T-helper 9 cell (primary cell): ENCODE results near the gene PLSCR3.

Experiments used
- DNase-seq: peaks from one replicate; pipeline ENCODE4 v3.0.0-alpha.2; 2020
- total RNA-seq, 2 donors: gene quantifications; one replicate each; lab custom pipeline; 2026; lab: John Stamatoyannopoulos, UW

Gene PLSCR3
- total RNA-seq = 0.91 to 0.97 reads per million in 2 donors

DNA sequence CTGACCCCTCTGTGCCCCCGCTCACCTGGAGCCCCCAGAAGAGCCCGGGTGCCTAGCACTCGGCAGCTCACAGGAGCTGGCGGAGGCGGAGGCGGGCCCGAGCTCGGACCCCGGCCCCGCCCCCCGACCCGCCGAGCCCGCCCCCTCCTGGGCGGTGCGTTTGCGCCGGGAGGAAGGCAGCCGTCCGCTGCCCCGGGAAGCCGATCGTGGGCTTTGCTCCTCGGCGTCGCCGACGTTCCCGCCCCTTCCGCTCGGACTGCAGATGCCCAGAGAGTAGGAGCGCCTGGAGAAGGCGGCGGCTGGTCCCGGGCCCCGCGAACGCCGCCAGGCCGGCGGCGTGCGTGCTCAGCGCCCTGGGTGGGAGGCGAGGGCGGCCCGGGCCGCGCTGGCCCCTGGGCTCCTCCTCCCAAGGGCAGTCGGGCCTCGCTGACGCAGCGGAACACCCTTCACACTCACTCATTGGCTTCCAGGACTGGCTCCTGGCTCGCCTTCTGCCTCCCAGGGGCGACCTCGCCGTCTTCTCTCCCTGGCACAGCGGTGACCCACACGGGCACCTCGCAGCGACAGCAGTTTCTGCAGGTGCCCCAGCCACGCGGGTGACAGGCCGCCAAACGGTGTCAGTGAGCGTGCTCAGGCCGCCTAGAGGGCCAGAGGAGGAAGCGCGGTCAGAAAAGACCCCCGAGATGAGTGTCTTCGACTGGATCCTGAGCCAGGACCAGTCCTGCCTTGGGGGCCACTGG, at the start of gene PLSCR3:
PLSCR3 (minus strand) TSS at position 74 of the 740 bp plus-strand sequence. CDS start 415 bp downstream, outside the sequence.
- DNase-seq = peak; percentile 81

GRCh38 chr17:7443499-7444485, 49.5 kb upstream of the PLSCR3 start:
- no peak for DNase-seq

DNA sequence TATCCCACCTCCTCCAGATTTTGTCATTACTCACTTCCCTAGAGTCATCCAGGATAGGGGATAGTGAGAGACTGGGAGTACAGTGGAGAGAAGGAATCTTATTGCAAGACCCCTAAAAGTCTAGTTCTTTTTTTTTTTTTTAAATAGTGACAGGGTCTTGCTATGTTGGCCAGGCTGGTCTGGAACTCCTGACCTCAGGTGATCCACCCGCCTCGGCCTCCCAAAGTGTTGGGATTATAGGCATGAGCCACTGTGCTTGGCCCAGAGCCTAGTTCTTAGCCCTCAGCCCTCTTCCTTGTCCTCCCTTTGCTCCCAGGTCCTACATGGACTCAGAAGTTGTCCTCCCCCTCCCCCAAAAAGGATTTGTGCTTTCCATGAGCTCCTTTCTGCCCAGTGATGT, 47.8 kb upstream of the PLSCR3 start:
- DNase-seq = no peak

GRCh38 chr17:7441266-7441665, 46.9 kb upstream of the PLSCR3 start:
- no peak for DNase-seq

DNA sequence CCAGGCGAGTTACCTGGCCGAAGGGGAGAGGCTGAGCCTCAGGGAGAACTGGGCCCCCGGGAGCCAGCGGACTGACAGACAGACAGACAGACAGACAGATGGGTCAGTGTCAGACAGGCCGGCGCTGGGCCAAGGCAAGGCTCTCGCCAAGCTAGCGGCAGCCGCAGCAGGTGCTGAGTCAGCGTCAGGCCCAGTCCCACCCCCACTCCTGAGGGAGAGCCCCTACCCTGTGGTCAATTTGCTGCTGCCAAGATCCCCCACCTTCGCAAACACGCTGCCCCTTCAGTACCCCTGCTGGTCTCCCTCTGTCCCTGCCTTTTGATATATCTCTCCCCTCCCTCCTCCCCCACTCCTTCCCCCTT, 46.5 kb upstream of the PLSCR3 start:
- no peak for DNase-seq

DNA sequence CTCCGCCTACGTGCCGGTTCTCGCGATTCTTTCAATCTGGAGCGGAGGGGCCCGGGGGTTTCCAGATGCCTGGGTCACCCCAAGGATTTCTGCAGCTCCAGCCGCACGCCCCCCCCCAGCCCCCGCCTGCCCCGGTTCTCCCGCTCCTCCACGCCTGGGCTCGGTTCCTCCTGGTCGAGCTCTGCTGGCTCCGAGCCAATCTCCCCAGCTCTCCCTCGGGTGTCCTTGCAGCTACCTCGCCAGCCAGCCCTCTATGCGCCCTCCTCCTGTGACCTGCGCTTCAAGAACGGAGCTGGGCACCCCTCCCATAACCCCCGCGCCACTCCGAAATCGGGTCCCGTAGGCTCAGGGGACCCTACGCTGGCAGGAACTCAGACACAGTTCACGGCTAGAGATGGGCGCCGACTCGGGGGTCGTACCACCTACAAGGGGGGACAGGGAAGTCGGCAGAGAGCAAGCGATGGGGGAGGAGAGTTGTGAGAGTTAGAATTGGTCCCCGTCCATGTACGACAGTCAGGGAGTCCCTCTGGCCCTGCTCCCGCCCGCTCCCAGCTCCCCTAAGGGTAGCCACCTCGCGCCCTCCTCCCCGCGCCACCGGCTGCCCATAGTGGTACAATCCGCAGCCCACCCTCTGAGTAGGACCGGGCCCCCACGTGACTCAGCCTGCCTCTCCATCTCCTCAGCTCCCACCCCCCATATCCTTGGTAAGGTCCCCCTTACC, 45.9 kb upstream of the PLSCR3 start:
- DNase-seq = peak; percentile 27

- no peak for DNase-seq
Observed at GRCh38 chr17:7439462-7440112, 45.3 kb upstream of the PLSCR3 start, which contains the start of gene FGF11. Gene FGF11 (plus strand): TSS chr17:7439512. CDS start chr17:7439621, 109 bp downstream.

DNA sequence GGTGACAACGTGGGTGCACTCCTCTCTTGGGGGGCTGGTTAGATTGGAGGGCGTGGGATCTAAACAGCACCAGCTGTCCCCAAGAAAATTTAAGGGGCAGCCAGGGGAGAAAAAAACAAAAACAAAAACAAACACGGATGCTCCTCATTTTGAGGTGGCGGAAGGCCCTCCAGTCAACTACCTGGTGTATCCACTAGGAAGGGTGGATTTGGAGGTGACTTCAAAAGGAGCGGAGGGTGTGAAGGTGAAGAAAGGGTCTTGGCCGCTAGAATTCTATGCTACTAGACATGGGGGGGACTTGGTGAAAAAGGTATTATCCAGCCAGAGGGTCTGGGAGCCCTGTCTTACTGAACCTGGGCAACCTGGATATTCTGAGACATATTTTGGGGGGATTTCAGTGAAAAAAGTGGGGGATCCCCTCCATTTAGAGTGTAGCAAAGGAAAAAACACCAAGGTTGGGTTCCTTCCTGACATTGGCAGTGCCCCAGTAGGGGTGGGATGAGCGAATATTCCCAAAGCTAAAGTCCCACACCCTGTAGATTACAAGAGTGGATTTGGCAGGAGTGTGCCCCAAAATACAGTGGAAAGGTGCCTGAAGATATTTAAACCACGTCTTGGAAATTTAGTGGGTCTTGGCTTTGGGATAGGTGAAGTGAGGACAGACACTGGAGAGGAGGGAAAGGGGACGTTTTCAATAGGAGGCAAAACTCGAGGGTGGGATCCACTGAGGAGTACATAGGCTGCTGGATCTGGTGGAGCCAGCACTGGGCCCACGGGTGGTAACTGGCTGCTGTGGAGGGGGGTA, 44.5 kb upstream of the PLSCR3 start:
- no peak for DNase-seq

GRCh38 chr17:7437950-7438614, 43.8 kb upstream of the PLSCR3 start:
- DNase-seq = peak; percentile 42

- DNase-seq = no peak
Observed at GRCh38 chr17:7437369-7437863, 43.1 kb upstream of the PLSCR3 start.

GRCh38 chr17:7436556-7437368, 42.4 kb upstream of the PLSCR3 start:
- peak; percentile 66 for DNase-seq

- peak; percentile 46 for DNase-seq
Observed at GRCh38 chr17:7435676-7436555, 41.6 kb upstream of the PLSCR3 start.

DNA sequence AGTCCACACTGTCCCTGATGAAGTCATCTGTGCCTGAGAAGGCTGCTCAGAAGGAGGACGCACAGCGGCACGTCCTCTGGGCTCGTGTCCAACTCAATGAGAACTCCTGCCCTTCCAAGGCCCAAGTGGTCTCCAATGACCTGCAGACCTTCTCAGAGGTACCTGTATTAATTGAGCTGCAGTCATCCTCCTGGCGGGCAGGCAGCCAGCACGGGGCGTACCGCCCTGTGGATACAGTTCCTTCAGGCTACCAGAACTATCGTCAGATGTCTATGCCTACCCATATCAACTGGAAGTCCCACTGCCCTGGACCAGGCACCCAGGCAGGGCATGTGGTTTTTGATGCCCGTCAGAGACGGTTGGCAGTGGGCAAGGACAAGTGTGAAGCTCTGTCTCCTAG, 38.0 kb upstream of the PLSCR3 start:
- DNase-seq = no peak

GRCh38 chr17:7431231-7431630, 36.9 kb upstream of the PLSCR3 start:
- DNase-seq = no peak

GRCh38 chr17:7429722-7430121, 35.4 kb upstream of the PLSCR3 start:
- DNase-seq = no peak

- DNase-seq = no peak
Observed at GRCh38 chr17:7428557-7428956, 34.2 kb upstream of the PLSCR3 start, which contains the start of gene SPEM3. Gene SPEM3 (plus strand): TSS chr17:7428857. CDS start chr17:7428903, 46 bp downstream.

- no peak for DNase-seq
Observed at GRCh38 chr17:7427549-7427948, 33.2 kb upstream of the PLSCR3 start.

DNA sequence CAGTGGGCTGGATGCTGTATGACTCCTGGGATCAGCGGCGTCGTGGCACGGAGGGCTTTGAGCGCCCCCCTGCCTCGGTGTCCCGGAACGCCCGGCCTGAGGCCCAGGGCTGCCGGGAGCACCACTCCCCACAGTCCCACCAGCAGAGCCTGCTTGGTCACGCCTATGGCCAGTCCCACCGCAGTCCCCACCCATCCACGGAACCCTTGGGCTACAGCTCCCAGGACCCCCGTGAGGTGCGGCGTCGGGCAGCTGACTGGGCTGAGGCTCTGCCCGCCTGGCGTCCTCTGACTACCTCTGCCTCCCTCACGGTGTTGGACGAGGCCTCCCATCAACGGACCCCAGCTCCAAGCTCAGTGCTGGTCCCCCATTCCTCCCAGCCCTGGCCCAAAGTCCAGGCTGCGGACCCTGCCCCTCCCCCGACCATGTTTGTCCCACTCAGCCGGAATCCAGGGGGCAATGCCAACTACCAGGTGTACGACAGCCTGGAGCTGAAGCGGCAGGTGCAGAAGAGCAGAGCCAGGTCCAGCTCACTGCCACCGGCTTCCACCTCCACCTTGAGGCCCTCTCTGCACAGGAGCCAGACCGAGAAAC, 32.7 kb upstream of the PLSCR3 start:
- DNase-seq = no peak
